Caki2 (cell line): ENCODE measurements around the gene PTPRG. TPM values are rescaled to one million over a fixed set of nuclear protein-coding genes. Genes with fewer than 3 reads are reported as not detected.

Experiments
- DNase-seq: peaks from one replicate; pipeline ENCODE4 v3.0.0-alpha.2; 2015; ENCODE audit warnings: low read depth
- in situ Hi-C: cut with HindIII; loops from 2 replicates; pipeline ENCODE4 v1.10.0; 2016; ENCODE audit warnings: low sequenced_read_pairs, low pct_unique_long_range_greater_than_20kb, mixed read lengths
- total RNA-seq: library from RNA; depleted of rRNA; stranded (reverse); fragments of >200 nt; shearing (Covaris generic); gene quantifications from 2 replicates; pipeline ENCODE4 v1.2.3, GENCODE V29; 2014; ENCODE audit warnings: low replicate concordance

Gene PTPRG
- total RNA-seq, 1 experiment from 2014 or later: 9.4 TPM

- DNase-seq: no peak
- in situ Hi-C loops: no loop called here
Measured at GRCh38 chr3:61841988-61842387, 280.6 kb downstream of the PTPRG start.

- DNase-seq: no peak
- in situ Hi-C loops: no loop called here
Measured at GRCh38 chr3:61844346-61844745, 283.0 kb downstream of the PTPRG start.

GRCh38 chr3:61846488-61846887, 285.1 kb downstream of the PTPRG start:
- in situ Hi-C loops: no loop called here
- DNase-seq: no peak

- in situ Hi-C loops: no loop called here
- no peak for DNase-seq
Measured at GRCh38 chr3:61847784-61848462, 286.6 kb downstream of the PTPRG start.

GRCh38 chr3:61848885-61849284, 287.5 kb downstream of the PTPRG start:
- in situ Hi-C loops: no loop called here
- DNase-seq: no peak

GRCh38 chr3:61853912-61854311, 292.5 kb downstream of the PTPRG start:
- in situ Hi-C loops: no loop called here
- no peak for DNase-seq

- DNase-seq: no peak
- in situ Hi-C loops: no loop called here
Measured at GRCh38 chr3:61855211-61855610, 293.8 kb downstream of the PTPRG start.

- in situ Hi-C loops: no loop called here
Measured at GRCh38 chr3:61857297-61857696, 295.9 kb downstream of the PTPRG start.

GRCh38 chr3:61858054-61858453, 296.7 kb downstream of the PTPRG start:
- DNase-seq: peak; percentile 24
- in situ Hi-C loops: no loop called here

More at GRCh38 chr3:61857297-61857696, 295.9 kb downstream of the PTPRG start:
- DNase-seq: no peak

GRCh38 chr3:61861410-61861809, 300.0 kb downstream of the PTPRG start:
- in situ Hi-C loops: no loop called here
- no peak for DNase-seq

- DNase-seq: no peak
- in situ Hi-C loops: no loop called here
Measured at GRCh38 chr3:61862614-61863289, 301.4 kb downstream of the PTPRG start.

GRCh38 chr3:61863579-61863978, 302.2 kb downstream of the PTPRG start:
- no peak for DNase-seq
- in situ Hi-C loops: no loop called here

- in situ Hi-C loops: no loop called here
- no peak for DNase-seq
Measured at GRCh38 chr3:61864886-61865285, 303.5 kb downstream of the PTPRG start.

- no peak for DNase-seq
- in situ Hi-C loops: no loop called here
Measured at GRCh38 chr3:61865466-61866152, 304.2 kb downstream of the PTPRG start.

- no peak for DNase-seq
- in situ Hi-C loops: no loop called here
Measured at GRCh38 chr3:61866153-61866542, 304.8 kb downstream of the PTPRG start.

- DNase-seq: no peak
- in situ Hi-C loops: no loop called here
Measured at GRCh38 chr3:61866961-61867461, 305.6 kb downstream of the PTPRG start.

GRCh38 chr3:61868499-61868898, 307.1 kb downstream of the PTPRG start:
- in situ Hi-C loops: no loop called here
- no peak for DNase-seq

- in situ Hi-C loops: no loop called here
- no peak for DNase-seq
Measured at GRCh38 chr3:61869371-61869770, 308.0 kb downstream of the PTPRG start.

- no peak for DNase-seq
- in situ Hi-C loops: no loop called here
Measured at GRCh38 chr3:61871644-61872043, 310.3 kb downstream of the PTPRG start.
